ENCODE results near the gene MRM3.

The MRM3 gene

GRCh38 chr17:752002-752619 lies 30.0 kb upstream of the MRM3 start, which contains the start of gene GEMIN4 (continued):
- TF ChIP-seq HIC1 (tag by site-specific recombination; IDR thresholded peaks at IDR 0.05): peak; percentile 37; the same call in 1 of the 2 replicates
- TF ChIP-seq ZNF423 (tag by site-specific recombination; IDR thresholded peaks at IDR 0.05): peak; percentile 67
- TF ChIP-seq ZSCAN23 (tag by site-specific recombination; IDR thresholded peaks at IDR 0.05): 0 out of 2 replicates have a peak, but pooled peaks have one; percentile 38
- TF ChIP-seq ZNF24 (tag by site-specific recombination; IDR thresholded peaks at IDR 0.05): no peak
- TF ChIP-seq ZBTB7A (tag by site-specific recombination; IDR thresholded peaks at IDR 0.05; ENCODE audit: low read depth): peak; percentile 97
- TF ChIP-seq HOXD13 (CRISPR knock-in tag; IDR thresholded peaks at IDR 0.05; ENCODE audit: borderline replicate concordance): no peak; the same call in 1 of the 2 replicates
- TF ChIP-seq, protein P1, sequence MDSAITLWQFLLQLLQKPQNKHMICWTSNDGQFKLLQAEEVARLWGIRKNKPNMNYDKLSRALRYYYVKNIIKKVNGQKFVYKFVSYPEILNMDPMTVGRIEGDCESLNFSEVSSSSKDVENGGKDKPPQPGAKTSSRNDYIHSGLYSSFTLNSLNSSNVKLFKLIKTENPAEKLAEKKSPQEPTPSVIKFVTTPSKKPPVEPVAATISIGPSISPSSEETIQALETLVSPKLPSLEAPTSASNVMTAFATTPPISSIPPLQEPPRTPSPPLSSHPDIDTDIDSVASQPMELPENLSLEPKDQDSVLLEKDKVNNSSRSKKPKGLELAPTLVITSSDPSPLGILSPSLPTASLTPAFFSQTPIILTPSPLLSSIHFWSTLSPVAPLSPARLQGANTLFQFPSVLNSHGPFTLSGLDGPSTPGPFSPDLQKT (IDR thresholded peaks at IDR 0.05; ENCODE audit: borderline replicate concordance, low read depth, low read length): no peak
- TF ChIP-seq ZNF549 (tag by site-specific recombination; IDR thresholded peaks at IDR 0.05): no peak
- peak; percentile 74 for TF ChIP-seq KLF17 (tag by site-specific recombination; IDR thresholded peaks at IDR 0.05)
- peak; percentile 96 for TF ChIP-seq GLIS2 (tag by site-specific recombination; IDR thresholded peaks at IDR 0.05)
- TF ChIP-seq, protein P2, sequence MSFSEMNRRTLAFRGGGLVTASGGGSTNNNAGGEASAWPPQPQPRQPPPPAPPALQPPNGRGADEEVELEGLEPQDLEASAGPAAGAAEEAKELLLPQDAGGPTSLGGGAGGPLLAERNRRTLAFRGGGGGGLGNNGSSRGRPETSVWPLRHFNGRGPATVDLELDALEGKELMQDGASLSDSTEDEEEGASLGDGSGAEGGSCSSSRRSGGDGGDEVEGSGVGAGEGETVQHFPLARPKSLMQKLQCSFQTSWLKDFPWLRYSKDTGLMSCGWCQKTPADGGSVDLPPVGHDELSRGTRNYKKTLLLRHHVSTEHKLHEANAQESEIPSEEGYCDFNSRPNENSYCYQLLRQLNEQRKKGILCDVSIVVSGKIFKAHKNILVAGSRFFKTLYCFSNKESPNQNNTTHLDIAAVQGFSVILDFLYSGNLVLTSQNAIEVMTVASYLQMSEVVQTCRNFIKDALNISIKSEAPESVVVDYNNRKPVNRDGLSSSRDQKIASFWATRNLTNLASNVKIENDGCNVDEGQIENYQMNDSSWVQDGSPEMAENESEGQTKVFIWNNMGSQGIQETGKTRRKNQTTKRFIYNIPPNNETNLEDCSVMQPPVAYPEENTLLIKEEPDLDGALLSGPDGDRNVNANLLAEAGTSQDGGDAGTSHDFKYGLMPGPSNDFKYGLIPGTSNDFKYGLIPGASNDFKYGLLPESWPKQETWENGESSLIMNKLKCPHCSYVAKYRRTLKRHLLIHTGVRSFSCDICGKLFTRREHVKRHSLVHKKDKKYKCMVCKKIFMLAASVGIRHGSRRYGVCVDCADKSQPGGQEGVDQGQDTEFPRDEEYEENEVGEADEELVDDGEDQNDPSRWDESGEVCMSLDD (tag by site-specific recombination; IDR thresholded peaks at IDR 0.05): peak; percentile 67
- 0 out of 2 replicates have a peak, but pooled peaks have one; percentile 44 for TF ChIP-seq OVOL3 (tag by site-specific recombination; IDR thresholded peaks at IDR 0.05)
- TF ChIP-seq ZNF624 (tag by site-specific recombination; IDR thresholded peaks at IDR 0.05): no peak
- peak; percentile 92 for TF ChIP-seq EGR2 (tag by site-specific recombination; IDR thresholded peaks at IDR 0.05; ENCODE audit: low read depth)
- no peak for TF ChIP-seq ZNF530 (tag by site-specific recombination; IDR thresholded peaks at IDR 0.05; ENCODE audit: low read depth)
- TF ChIP-seq ZNF645 (tag by site-specific recombination; IDR thresholded peaks at IDR 0.05): no peak
- TF ChIP-seq ZNF132 (tag by site-specific recombination; IDR thresholded peaks at IDR 0.05; ENCODE audit: borderline replicate concordance): no peak
- TF ChIP-seq PRDM1 (tag by site-specific recombination; IDR thresholded peaks at IDR 0.05): no peak
- no peak for TF ChIP-seq ZNF311 (tag by site-specific recombination; IDR thresholded peaks at IDR 0.05; ENCODE audit: borderline replicate concordance)
- no peak for TF ChIP-seq GLI2 (tag by site-specific recombination; IDR thresholded peaks at IDR 0.05; ENCODE audit: borderline replicate concordance, low read depth)
- TF ChIP-seq ZBTB8A (tag by site-specific recombination; IDR thresholded peaks at IDR 0.05): no peak; the same call in 1 of the 2 replicates
- TF ChIP-seq ZBTB21 (tag by site-specific recombination; IDR thresholded peaks at IDR 0.05): no peak
- TF ChIP-seq ZNF623 (tag by site-specific recombination; IDR thresholded peaks at IDR 0.05): no peak
- TF ChIP-seq ZNF37A (tag by site-specific recombination; IDR thresholded peaks at IDR 0.05): no peak
- peak; percentile 70 for TF ChIP-seq SP7 (tag by site-specific recombination; IDR thresholded peaks at IDR 0.05)
- TF ChIP-seq YY1 (tag by site-specific recombination; IDR thresholded peaks at IDR 0.05): peak; percentile 76
- no peak for TF ChIP-seq ZNF776 (tag by site-specific recombination; IDR thresholded peaks at IDR 0.05; ENCODE audit: borderline replicate concordance)
- peak; percentile 74 for TF ChIP-seq ZBTB48 (tag by site-specific recombination; IDR thresholded peaks at IDR 0.05)
- no peak for TF ChIP-seq BCL11B (tag by site-specific recombination; IDR thresholded peaks at IDR 0.05; ENCODE audit: low read depth)
- TF ChIP-seq, protein P3, sequence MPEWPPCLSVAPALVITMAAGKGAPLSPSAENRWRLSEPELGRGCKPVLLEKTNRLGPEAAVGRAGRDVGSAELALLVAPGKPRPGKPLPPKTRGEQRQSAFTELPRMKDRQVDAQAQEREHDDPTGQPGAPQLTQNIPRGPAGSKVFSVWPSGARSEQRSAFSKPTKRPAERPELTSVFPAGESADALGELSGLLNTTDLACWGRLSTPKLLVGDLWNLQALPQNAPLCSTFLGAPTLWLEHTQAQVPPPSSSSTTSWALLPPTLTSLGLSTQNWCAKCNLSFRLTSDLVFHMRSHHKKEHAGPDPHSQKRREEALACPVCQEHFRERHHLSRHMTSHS (tag by site-specific recombination; IDR thresholded peaks at IDR 0.05): no peak

Data from HEK293 (cell line).